NCI-H510A treated with DMSO at 0.1 percent for 48 hours (cell line): ENCODE results near the gene RAB3GAP1.
"Not testable (repeated sequence)": the region's sequence is repeated elsewhere in the genome, so short reads cannot be mapped to it uniquely, and the experiment has no call there.

Experiments
- DNase-seq: peaks from one replicate; lab custom pipeline; 2025; lab: John Stamatoyannopoulos, UW

RAB3GAP1 gene

DNA sequence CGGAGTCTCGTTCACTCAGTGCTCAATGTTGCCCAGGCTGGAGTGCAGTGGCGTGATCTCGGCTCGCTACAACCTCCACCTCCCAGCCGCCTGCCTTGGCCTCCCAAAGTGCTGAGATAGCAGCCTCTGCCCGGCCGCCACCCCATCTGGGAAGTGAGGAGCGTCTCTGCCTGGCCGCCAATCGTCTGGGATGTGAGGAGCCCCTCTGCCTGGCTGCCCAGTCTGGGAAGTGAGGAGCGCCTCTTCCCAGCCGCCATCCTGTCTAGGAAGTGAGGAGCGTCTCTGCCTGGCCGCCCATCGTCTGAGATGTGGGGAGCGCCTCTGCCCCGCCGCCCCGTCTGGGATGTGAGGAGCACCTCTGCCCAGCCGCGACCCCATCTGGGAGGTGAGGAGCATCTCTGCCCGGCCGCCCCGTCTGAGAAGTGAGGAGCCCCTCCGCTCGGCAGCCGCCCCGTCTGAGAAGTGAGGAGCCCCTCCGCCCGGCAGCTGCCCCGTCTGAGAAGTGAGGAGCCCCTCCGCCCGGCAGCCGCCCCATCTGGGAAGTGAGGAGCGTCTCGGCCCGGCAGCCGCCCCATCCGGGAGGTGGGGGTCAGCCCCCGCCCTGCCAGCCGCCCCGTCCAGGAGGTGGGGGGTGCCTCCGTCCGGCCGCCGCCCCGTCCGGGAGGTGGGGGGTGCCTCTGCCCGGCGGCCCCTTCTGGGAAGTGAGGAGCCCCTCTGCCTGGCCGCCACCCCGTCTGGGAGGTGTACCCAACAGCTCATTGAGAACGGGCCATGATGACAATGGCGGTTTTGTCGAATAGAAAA, 53.6 kb downstream of the RAB3GAP1 start:
- not testable (repeated sequence) for DNase-seq

DNA sequence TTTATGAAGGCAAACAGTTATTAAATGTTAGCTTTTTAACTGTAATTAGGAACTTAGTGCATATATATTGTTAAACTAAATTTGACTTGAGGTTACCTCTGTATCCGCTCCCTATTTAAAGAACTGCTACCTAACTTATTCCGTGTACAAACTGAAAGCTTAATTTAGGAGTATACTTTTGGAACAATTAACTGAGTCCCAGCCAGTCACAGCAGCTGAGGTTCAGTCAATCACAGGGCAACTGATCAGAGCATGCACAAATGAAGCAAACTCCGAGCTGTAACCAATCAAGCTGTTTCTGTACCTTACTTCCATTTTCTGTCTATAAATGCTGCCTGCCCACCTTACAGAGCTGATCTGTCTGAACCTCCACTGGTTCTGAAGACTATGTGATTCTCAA, 61.2 kb downstream of the RAB3GAP1 start:
- DNase-seq, result no peak

DNA sequence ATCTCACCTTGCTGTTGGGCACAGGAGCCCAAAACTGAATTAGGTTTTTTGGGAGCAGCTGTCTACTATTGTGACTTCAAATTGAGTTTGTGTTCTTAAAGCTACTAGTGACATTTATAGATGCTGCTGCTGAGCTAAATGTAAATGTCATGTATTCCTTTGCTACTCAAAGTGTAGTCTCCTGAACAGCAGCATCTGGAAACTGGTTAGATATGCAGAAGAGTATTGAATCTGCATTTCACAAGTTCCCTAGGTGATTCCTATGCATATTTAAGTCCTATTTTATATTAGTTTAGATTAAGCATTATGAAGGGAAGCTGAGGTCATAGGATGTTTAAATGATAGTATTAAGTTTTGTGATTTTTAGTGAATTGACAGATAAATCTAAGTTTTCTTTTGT, 67.5 kb downstream of the RAB3GAP1 start:
- no peak for DNase-seq

DNA sequence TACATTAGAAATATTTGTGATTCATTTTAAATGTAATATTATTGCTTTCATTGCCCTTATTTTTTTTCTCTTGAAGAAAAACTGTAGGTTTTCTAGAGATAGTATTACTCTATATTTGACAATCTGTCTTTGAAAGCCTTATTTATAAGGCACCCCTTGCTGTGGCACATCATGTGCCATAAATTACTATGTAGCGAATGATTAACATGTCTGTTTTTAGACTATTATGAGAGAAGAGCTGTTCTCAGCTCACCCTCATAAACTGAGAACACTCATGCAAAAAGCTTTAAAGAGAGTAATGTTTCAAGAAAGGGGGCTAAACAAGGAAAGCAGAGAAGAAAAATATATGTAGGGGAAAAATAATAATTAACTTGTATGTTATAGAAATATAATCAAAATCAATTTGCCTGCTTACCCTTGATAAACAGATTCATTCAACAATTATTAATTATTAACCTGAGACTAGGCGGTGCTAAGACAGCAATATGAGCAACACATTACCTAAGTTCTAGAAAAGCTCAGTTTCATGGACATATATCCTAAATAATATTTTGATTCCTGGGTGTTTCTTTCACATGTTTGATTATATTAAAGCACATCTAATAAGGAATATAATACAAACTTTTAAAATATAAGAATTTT, 69.0 kb downstream of the RAB3GAP1 start:
- no peak for DNase-seq

- not testable (repeated sequence) for DNase-seq
These were observed 69.6 kb downstream of the RAB3GAP1 start for GRCh38 chr2:135121658-135122039.

- DNase-seq, result no peak
These were observed 73.1 kb downstream of the RAB3GAP1 start for GRCh38 chr2:135124924-135125886.

DNA sequence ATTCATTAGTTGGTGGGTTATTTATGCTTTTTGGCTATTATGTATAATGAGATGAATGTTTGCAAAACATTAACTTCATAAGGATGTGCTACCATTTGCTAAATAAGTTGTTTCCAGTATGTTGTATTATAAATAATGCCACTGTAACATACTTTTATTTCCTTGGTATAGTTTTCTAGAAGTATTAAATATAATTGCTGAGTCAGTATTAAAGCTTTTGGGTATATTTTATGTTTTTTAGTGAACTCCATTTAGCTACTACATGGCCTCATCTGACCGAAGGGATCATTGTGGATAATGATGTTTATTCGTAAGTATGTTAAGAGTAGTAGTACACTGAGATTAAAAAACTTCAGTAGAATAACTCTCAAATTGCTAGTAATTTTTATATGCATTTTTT, 73.8 kb downstream of the RAB3GAP1 start:
- no peak for DNase-seq

GRCh38 chr2:135130751-135131150, 78.7 kb downstream of the RAB3GAP1 start:
- no peak for DNase-seq

DNA sequence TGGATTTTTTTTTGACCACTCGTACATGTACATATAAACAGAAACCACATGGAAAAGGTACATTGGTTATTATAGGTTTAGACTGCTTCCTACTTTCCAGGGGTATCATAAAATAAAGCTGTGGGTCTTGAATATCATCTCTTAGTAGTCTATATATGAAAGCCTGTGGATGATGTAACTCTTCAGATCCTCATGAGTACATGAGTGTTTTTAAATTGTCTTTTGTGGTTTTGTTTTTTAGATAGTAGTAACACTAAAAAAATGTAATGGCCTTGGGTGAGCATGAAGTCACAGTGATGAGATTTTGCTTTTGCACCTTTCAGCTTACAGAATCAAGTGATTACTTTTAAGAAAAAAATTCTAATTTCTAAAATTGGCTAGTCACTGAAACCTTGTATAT, 80.2 kb downstream of the RAB3GAP1 start:
- DNase-seq, result no peak

GRCh38 chr2:135140606-135141005, 88.5 kb downstream of the RAB3GAP1 start:
- no peak for DNase-seq

- DNase-seq, result no peak
These were observed 90.2 kb downstream of the RAB3GAP1 start for GRCh38 chr2:135142323-135142722.

DNA sequence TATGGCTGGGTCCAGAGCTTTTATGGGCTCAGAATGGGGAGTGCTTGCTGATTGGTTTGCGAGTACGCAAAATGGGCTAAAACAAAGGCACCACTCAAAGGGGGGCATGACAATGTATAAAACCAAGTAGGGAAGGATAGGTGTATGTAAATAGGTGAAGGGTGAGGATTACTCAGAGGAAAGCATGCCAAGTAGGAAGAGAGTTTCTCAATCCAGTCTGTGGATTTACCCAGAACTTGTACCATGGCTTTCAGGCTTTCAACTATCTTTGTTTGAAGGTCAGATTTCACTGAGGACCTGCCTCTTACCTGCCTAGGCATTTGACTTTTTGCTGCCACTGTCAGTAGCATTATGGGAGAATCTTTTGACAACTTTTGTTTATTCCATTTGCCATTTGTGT, 92.3 kb downstream of the RAB3GAP1 start:
- DNase-seq, result no peak

GRCh38 chr2:135149251-135149650, 97.2 kb downstream of the RAB3GAP1 start:
- DNase-seq, result no peak

DNA sequence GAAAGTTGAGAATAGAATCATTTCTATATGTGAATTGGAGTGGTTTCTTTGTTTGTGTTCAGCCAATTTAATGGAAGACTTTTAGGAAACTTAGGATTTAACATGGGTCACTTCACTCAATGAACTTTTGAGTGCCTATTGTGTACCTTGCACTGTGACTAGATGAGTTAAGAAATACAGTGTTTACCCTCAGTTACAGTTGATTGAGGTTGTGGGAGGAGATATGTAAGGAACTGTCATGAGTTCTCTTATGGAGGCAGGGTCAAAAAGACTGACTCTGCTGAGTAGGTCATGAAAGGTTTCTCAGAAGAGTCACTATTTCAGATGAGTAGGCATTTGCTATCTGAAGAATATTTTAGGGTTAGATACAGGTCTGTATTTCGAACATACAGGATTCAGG, 98.6 kb downstream of the RAB3GAP1 start:
- DNase-seq, result peak; percentile 6

GRCh38 chr2:135151615-135152014, 99.5 kb downstream of the RAB3GAP1 start:
- DNase-seq, result no peak

DNA sequence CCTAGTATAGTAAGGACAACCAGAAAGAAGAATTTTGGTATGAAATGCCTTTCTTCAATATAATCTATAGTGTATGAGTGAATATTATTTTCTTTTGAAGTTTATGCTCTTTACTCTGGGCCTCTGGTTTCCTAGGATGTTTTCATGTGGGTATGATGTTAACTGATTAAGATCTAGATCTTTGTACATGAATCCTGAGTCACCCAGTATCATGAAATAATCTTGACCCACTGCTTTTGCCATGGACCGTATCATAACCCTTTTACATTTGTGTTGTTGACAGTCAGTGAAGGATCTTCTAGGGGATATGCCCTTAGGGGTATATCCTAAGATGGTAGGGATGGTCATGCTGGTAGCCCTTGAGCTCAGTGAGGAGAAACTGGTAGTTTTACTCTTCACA, 100.3 kb downstream of the RAB3GAP1 start:
- DNase-seq, result no peak

DNA sequence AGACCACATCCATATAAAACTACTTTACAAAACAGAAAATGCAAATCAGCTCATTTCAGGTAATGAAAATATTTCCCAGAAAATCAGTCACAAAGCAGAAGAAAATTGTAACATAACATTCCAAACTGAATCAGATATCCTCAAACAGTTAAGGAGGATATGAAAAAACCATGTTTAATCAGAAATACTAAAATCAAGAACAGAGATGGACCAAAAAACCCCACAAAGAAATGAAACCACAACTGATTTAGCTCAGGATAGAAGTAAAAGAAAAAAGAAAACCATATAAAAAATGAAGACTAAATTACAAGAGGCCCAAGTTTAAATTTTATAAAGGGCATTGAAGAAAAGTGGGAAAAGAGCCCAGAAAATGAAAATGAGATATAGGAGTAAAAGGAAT, 102.9 kb downstream of the RAB3GAP1 start:
- DNase-seq, result no peak

DNA sequence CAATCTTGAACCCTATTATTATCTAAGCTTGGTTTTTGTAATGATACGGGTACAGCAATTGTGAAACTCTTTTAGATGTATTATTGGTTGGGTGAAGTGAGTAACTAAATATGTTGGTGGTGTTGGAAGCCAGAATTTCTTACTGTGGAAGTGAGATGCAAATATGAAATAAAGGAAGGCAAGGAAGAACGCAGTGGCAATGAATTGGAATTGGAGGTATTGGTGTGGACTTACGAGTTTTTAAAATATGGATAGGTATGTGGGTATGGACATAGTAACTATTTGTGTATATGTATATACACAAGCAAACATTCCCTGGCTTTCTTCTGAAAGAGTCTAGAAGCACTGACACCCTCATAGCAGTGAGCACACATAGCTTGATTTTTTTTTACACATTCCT, 105.8 kb downstream of the RAB3GAP1 start:
- no peak for DNase-seq

DNA sequence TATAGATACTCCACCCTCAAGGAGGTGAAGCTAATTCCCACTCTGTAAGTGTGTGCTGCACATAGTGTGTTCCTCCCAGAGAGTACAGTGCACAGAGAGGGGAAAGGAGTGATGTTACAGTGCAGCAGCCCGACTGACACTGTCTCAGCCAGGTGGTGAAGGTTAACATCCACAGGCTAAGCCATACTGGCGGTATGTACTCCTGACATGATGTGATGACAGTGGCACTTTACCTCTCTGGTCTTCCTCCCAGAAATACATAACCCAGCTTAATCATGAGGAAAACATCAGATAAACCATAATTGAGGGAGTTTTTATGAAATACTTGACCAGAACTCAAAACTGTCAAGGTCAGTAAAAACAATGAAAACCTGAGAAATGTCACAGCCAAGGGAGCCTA, 107.1 kb downstream of the RAB3GAP1 start:
- no peak for DNase-seq

GRCh38 chr2:135162377-135162776, 110.3 kb downstream of the RAB3GAP1 start:
- no peak for DNase-seq

DNA sequence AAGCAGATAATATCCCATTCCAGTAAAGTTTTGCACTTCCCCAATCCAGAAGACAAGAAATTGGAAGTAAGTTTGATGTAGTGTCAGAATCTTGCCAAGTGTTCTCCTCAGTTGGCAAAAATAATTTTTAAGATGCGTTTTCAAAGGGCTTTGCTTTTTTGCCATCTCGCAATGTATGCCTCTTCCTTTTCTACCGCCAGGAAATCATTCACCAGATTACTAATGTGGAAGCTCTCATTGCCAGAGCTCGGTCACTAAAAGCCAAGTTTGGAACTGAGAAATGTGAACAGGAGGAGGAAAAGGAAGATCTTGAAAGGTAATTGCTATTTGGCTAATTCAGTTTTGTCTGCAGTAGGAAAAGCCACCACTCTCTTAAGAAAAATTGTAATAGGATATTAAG, 110.7 kb downstream of the RAB3GAP1 start:
- DNase-seq, result no peak

DNA sequence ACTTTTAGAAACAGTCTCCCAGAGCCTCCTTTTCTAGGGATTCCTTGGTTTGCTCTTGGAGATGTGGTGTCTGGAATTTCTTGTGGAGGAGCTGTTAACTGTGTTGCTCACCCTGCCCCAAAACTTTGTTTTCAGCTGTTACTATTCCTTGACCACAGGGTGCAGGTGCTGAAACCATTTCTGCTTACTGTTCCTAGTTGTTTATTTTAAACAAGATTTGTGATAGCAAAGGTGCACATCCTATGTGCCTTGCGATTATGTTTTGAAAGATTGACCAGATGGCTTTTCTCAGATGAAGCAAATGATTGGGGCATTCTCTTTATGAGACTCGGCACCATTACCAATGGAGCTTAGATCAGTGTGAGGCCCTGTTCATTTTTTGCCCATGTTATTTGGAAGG, 111.2 kb downstream of the RAB3GAP1 start:
- no peak for DNase-seq

GRCh38 chr2:135163901-135164300, 111.8 kb downstream of the RAB3GAP1 start:
- DNase-seq, result no peak
